Measurements from ENCODE around the gene C22orf31. TPM values are rescaled to one million over a fixed set of nuclear protein-coding genes. Genes with fewer than 3 reads are reported as not detected.

The C22orf31 gene
- total RNA-seq: not detected in 2 replicates

GRCh38 chr22:29061773-29062172 is at the start of gene C22orf31:
Gene C22orf31, minus strand, starts transcription at chr22:29061831. Its CDS starts 39 bp downstream, at chr22:29061792.
- no peaks in the 10 kb centered on the region for H3K36me3 Mint-ChIP-seq (ENCODE audit: low read depth)
- H3K27me3 Mint-ChIP-seq (ENCODE audit: insufficient read depth): peaks cover 49% of the 10 kb centered on the region

GRCh38 chr22:29110946-29111345 is 49.3 kb upstream of the C22orf31 start:
- no peaks in the 10 kb centered on the region for H3K36me3 Mint-ChIP-seq (ENCODE audit: low read depth)
- peaks cover 15% of the 10 kb centered on the region for H3K27me3 Mint-ChIP-seq (ENCODE audit: insufficient read depth)
- no peak overlapping the region for H3K4me3 Mint-ChIP-seq
- DNase-seq (ENCODE audit: low spot score): no peak
- H3K9me3 Mint-ChIP-seq: no peaks in the 10 kb centered on the region
- intact Hi-C loops (cut with micrococcal nuclease): no loop called here
- H3K4me1 Mint-ChIP-seq (ENCODE audit: low read depth): no peaks in the 10 kb centered on the region
- no peak overlapping the region for H3K27ac Mint-ChIP-seq

More at GRCh38 chr22:29061773-29062172, at the start of gene C22orf31:
- DNase-seq (ENCODE audit: low spot score): no peak
- H3K4me1 Mint-ChIP-seq (ENCODE audit: low read depth): no peaks in the 10 kb centered on the region
- no peak within 1 kb of the TSS for H3K4me3 Mint-ChIP-seq
- intact Hi-C loops (cut with micrococcal nuclease): no loop called here
- no peak within 1 kb of the TSS for H3K27ac Mint-ChIP-seq
- H3K9me3 Mint-ChIP-seq: no peaks in the 10 kb centered on the region

GRCh38 chr22:29109822-29110221 is 48.2 kb upstream of the C22orf31 start:
- no peak overlapping the region for H3K27ac Mint-ChIP-seq
- no peak overlapping the region for H3K4me3 Mint-ChIP-seq
- H3K9me3 Mint-ChIP-seq: no peaks in the 10 kb centered on the region
- H3K27me3 Mint-ChIP-seq (ENCODE audit: insufficient read depth): peaks cover 9% of the 10 kb centered on the region
- no peaks in the 10 kb centered on the region for H3K4me1 Mint-ChIP-seq (ENCODE audit: low read depth)
- no peak for DNase-seq (ENCODE audit: low spot score)
- H3K36me3 Mint-ChIP-seq (ENCODE audit: low read depth): no peaks in the 10 kb centered on the region
- intact Hi-C loops (cut with micrococcal nuclease): no loop called here

- Mint-ChIP-seq H3K36me3 (ENCODE audit: low read depth) (no peaks in the 10 kb centered on the region), H3K27ac (no peak overlapping the region), H3K9me3 (no peaks in the 10 kb centered on the region), H3K27me3 (ENCODE audit: insufficient read depth) (peaks cover 8% of the 10 kb centered on the region), H3K4me3 (no peak overlapping the region), H3K4me1 (ENCODE audit: low read depth) (no peaks in the 10 kb centered on the region)
- intact Hi-C loops (cut with micrococcal nuclease): no loop called here
- no peak for DNase-seq (ENCODE audit: low spot score)
Observed at GRCh38 chr22:29108137-29108536, 46.5 kb upstream of the C22orf31 start.

GRCh38 chr22:29106839-29107238 is 45.2 kb upstream of the C22orf31 start:
- H3K4me3 Mint-ChIP-seq: no peak overlapping the region
- intact Hi-C loops (cut with micrococcal nuclease): no loop called here
- DNase-seq (ENCODE audit: low spot score): no peak
- H3K4me1 Mint-ChIP-seq (ENCODE audit: low read depth): no peaks in the 10 kb centered on the region
- no peak overlapping the region for H3K27ac Mint-ChIP-seq
- H3K9me3 Mint-ChIP-seq: no peaks in the 10 kb centered on the region
- no peaks in the 10 kb centered on the region for H3K36me3 Mint-ChIP-seq (ENCODE audit: low read depth)
- H3K27me3 Mint-ChIP-seq (ENCODE audit: insufficient read depth): peaks cover 10% of the 10 kb centered on the region

- Mint-ChIP-seq H3K27ac (no peak overlapping the region), H3K27me3 (ENCODE audit: insufficient read depth) (peaks cover 14% of the 10 kb centered on the region), H3K4me1 (ENCODE audit: low read depth) (no peaks in the 10 kb centered on the region), H3K9me3 (no peaks in the 10 kb centered on the region), H3K4me3 (no peak overlapping the region), H3K36me3 (ENCODE audit: low read depth) (no peaks in the 10 kb centered on the region)
- intact Hi-C loops (cut with micrococcal nuclease): no loop called here
- DNase-seq (ENCODE audit: low spot score): no peak
Observed at GRCh38 chr22:29105468-29105867, 43.8 kb upstream of the C22orf31 start.

GRCh38 chr22:29103121-29103520 is 41.5 kb upstream of the C22orf31 start:
- Mint-ChIP-seq H3K27me3 (ENCODE audit: insufficient read depth) (peaks cover 18% of the 10 kb centered on the region), H3K4me1 (ENCODE audit: low read depth) (no peaks in the 10 kb centered on the region), H3K9me3 (no peaks in the 10 kb centered on the region), H3K27ac (no peak overlapping the region), H3K4me3 (no peak overlapping the region), H3K36me3 (ENCODE audit: low read depth) (no peaks in the 10 kb centered on the region)
- intact Hi-C loops (cut with micrococcal nuclease): no loop called here
- DNase-seq (ENCODE audit: low spot score): no peak

GRCh38 chr22:29102300-29102699 is 40.7 kb upstream of the C22orf31 start:
- Mint-ChIP-seq H3K4me1 (ENCODE audit: low read depth) (no peaks in the 10 kb centered on the region), H3K27ac (no peak overlapping the region), H3K27me3 (ENCODE audit: insufficient read depth) (peaks cover 18% of the 10 kb centered on the region), H3K9me3 (no peaks in the 10 kb centered on the region), H3K36me3 (ENCODE audit: low read depth) (no peaks in the 10 kb centered on the region), H3K4me3 (no peak overlapping the region)
- intact Hi-C loops (cut with micrococcal nuclease): no loop called here
- no peak for DNase-seq (ENCODE audit: low spot score)

- no peak for DNase-seq (ENCODE audit: low spot score)
- Mint-ChIP-seq H3K4me3 (no peak overlapping the region), H3K27me3 (ENCODE audit: insufficient read depth) (peaks cover 24% of the 10 kb centered on the region), H3K4me1 (ENCODE audit: low read depth) (no peaks in the 10 kb centered on the region), H3K36me3 (ENCODE audit: low read depth) (no peaks in the 10 kb centered on the region), H3K9me3 (no peaks in the 10 kb centered on the region), H3K27ac (no peak overlapping the region)
- intact Hi-C loops (cut with micrococcal nuclease): no loop called here
Observed at GRCh38 chr22:29098296-29098695, 36.7 kb upstream of the C22orf31 start.

- intact Hi-C loops (cut with micrococcal nuclease): no loop called here
- H3K4me1 Mint-ChIP-seq (ENCODE audit: low read depth): no peaks in the 10 kb centered on the region
- no peak overlapping the region for H3K27ac Mint-ChIP-seq
- DNase-seq (ENCODE audit: low spot score): no peak
- H3K4me3 Mint-ChIP-seq: no peak overlapping the region
- peaks cover 22% of the 10 kb centered on the region for H3K27me3 Mint-ChIP-seq (ENCODE audit: insufficient read depth)
- no peaks in the 10 kb centered on the region for H3K36me3 Mint-ChIP-seq (ENCODE audit: low read depth)
- no peaks in the 10 kb centered on the region for H3K9me3 Mint-ChIP-seq
Observed at GRCh38 chr22:29096736-29097669, 35.4 kb upstream of the C22orf31 start.

GRCh38 chr22:29095459-29095858 is 33.8 kb upstream of the C22orf31 start:
- Mint-ChIP-seq H3K27me3 (ENCODE audit: insufficient read depth) (peaks cover 21% of the 10 kb centered on the region), H3K4me3 (no peak overlapping the region), H3K27ac (no peak overlapping the region), H3K4me1 (ENCODE audit: low read depth) (no peaks in the 10 kb centered on the region), H3K9me3 (no peaks in the 10 kb centered on the region), H3K36me3 (ENCODE audit: low read depth) (no peaks in the 10 kb centered on the region)
- DNase-seq (ENCODE audit: low spot score): no peak
- intact Hi-C loops (cut with micrococcal nuclease): no loop called here

- Mint-ChIP-seq H3K4me3 (no peak overlapping the region), H3K4me1 (ENCODE audit: low read depth) (no peaks in the 10 kb centered on the region), H3K27me3 (ENCODE audit: insufficient read depth) (peaks cover 21% of the 10 kb centered on the region), H3K9me3 (no peaks in the 10 kb centered on the region), H3K27ac (no peak overlapping the region), H3K36me3 (ENCODE audit: low read depth) (no peaks in the 10 kb centered on the region)
- no peak for DNase-seq (ENCODE audit: low spot score)
- intact Hi-C loops (cut with micrococcal nuclease): no loop called here
Observed at GRCh38 chr22:29093501-29094300, 32.1 kb upstream of the C22orf31 start.

- Mint-ChIP-seq H3K36me3 (ENCODE audit: low read depth) (no peaks in the 10 kb centered on the region), H3K4me3 (no peak overlapping the region), H3K9me3 (no peaks in the 10 kb centered on the region), H3K4me1 (ENCODE audit: low read depth) (no peaks in the 10 kb centered on the region), H3K27ac (no peak overlapping the region), H3K27me3 (ENCODE audit: insufficient read depth) (peaks cover 18% of the 10 kb centered on the region)
- intact Hi-C loops (cut with micrococcal nuclease): no loop called here
- no peak for DNase-seq (ENCODE audit: low spot score)
Observed at GRCh38 chr22:29093030-29093429, 31.4 kb upstream of the C22orf31 start.
